Neural cell (in vitro differentiated cells): ENCODE measurements around the gene STRADA.

Source experiments
- MXI1 ChIP-seq: fragments of 450-650 bp; conservative IDR thresholded peaks from 2 replicates; pipeline ENCODE4 v1.6.1; 2014; ENCODE audit warnings: antibody characterized with exemption, mild to moderate bottlenecking; ENCODE audit not compliant: poor library complexity, severe bottlenecking
- TF ChIP-seq, protein P1 (sequence below): fragments of 450-650 bp; IDR thresholded peaks from 2 replicates; pipeline ENCODE4 v1.5.1; 2014; ENCODE audit warnings: antibody characterized with exemption, mild to moderate bottlenecking, moderate library complexity; ENCODE audit not compliant: poor library complexity, severe bottlenecking

DNA sequence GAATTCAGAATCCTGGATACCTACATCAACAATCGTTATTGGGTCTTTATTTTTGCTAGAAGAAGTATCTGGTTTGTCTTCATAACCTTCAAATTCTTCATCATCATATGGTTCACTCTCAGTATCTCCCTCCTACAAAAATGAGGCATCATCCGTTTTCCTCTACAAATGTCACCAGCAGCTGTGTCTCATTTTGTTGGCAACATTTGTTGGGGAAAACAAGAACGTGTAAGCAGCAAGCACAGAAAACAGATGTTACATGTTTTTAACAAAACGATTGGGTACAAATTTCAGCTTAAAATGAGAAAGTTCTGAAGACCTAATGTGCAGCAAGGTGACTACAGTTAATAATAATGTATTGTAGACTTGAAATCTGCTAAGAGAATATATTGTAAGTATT, 23.1 kb upstream of the STRADA start:
- TF ChIP-seq, protein P1, sequence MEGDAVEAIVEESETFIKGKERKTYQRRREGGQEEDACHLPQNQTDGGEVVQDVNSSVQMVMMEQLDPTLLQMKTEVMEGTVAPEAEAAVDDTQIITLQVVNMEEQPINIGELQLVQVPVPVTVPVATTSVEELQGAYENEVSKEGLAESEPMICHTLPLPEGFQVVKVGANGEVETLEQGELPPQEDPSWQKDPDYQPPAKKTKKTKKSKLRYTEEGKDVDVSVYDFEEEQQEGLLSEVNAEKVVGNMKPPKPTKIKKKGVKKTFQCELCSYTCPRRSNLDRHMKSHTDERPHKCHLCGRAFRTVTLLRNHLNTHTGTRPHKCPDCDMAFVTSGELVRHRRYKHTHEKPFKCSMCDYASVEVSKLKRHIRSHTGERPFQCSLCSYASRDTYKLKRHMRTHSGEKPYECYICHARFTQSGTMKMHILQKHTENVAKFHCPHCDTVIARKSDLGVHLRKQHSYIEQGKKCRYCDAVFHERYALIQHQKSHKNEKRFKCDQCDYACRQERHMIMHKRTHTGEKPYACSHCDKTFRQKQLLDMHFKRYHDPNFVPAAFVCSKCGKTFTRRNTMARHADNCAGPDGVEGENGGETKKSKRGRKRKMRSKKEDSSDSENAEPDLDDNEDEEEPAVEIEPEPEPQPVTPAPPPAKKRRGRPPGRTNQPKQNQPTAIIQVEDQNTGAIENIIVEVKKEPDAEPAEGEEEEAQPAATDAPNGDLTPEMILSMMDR = no peak
- TF ChIP-seq MXI1 = no peak
